HG02571 (cell line): Measurements from ENCODE around the gene IQSEC3.
"Not testable (repeated sequence)": the region's sequence is repeated elsewhere in the genome, so short reads cannot be mapped to it uniquely, and the experiment has no call there.

Experiments
- ATAC-seq: cut with Tn5 transposase; IDR thresholded peaks from one replicate; pipeline ENCODE4 v1.9.1; 2021; ENCODE audit warnings: mild to moderate bottlenecking, moderate library complexity; ENCODE audit not compliant: unreplicated experiment

IQSEC3 gene

GRCh38 chr12:212715-213526 lies 146.4 kb downstream of the IQSEC3 start:
- no peak for ATAC-seq

DNA sequence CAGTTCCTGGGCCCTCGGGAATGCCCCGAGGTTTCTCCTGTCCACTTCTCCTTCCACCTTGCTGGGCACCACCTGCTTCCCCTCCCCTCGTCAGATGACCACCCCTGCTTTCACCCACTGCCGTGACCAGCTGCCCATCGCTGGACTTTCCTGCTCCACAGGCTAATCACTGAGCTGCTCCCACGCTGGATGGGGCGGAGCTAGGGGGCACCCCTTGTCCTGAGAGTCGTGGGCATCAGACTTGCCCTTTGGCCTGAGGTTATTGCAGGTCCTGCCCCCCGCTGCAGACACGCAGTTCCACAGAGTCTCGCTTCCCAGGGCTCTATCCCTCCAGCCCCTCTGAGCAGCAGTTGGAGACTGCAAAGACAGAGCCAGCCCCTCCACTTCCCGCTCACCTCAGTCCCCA lies 147.0 kb downstream of the IQSEC3 start:
- ATAC-seq: no peak

- no peak for ATAC-seq
These were observed 147.6 kb downstream of the IQSEC3 start, which contains the start of gene SLC6A12 for GRCh38 chr12:214003-214741. SLC6A12 (minus strand) TSS chr12:214157; CDS start chr12:209986, 4,171 bp downstream.

DNA sequence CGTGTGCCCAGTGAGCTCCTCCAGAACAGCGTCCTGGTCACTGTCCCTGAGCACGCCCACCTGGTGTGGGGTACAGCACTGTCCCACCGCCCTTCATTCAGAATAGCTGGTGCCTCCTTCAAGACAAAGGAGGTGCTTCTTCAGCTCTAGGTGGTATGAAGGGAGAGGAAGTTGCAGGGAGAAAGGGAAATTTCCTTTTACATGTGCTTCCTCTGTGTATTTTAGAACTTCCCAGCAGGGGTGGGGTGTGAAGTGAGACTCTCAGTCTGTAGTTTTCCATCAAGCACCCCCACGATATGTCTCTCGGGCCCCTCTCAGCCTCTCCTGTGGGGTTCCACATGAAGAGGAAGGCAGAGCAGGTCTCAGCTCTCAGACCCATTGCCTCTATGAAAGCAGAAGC lies 148.5 kb downstream of the IQSEC3 start:
- no peak for ATAC-seq

- not testable (repeated sequence) for ATAC-seq
These were observed 150.5 kb downstream of the IQSEC3 start for GRCh38 chr12:217029-217428.

DNA sequence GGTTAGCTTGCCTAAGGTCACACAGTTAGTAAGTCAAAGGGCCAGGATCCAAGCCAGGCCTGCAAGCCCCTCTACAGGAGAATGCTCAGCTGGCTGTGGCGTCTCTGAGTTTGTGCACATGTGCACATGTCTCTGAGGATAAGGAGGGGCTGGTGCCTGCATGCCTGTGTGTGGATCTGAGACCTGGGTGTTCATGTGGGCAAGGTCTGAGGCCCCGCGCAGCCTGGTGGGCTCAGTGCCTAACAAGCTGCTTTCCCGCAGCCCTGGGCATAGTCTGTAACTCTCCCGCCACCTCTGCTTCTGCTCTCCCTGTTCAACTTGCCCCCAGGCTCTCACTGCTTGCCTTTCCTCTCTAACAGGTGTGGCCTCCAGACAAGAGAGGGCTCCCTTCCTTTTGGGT lies 151.7 kb downstream of the IQSEC3 start:
- ATAC-seq: no peak

DNA sequence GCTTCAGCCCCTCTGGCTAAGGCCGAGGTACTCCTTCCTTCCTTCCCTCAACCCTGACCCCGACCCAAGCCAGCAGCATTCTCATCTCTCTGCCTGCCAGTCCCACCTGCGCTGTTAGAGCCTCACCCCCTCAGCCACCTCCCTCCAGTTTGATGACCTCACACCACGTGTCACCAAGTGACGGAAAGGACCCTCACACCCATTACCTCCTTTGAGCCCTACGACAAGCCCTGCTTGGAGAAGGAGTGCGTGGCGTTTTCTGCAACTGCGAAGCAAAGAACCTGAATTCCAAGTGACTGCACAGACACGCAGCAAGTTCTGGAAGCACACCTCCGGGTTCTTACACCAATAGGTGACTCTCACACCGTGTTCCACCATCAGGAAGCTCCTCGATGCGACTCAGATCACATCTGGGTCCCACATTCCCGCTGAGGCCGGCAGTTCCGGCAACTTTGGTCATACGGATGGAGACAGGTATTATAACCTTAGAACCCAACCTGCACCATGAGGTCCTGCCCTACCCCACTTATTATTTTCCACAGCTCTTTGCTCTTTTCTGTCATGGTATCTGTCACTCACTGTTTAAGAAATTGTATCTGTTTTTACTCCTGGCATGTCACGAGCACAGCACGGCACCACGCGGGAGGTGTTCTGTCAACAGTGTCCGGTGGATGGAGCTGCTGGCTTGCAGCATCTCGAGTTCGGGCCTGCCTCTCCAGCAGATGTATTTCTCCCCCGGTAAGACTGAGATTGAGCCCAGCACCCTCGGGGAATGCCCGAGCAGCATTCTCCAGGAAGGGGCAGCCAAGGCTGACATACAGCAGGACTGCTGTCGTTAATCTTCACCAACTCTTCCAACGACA lies 152.4 kb downstream of the IQSEC3 start:
- ATAC-seq: no peak

DNA sequence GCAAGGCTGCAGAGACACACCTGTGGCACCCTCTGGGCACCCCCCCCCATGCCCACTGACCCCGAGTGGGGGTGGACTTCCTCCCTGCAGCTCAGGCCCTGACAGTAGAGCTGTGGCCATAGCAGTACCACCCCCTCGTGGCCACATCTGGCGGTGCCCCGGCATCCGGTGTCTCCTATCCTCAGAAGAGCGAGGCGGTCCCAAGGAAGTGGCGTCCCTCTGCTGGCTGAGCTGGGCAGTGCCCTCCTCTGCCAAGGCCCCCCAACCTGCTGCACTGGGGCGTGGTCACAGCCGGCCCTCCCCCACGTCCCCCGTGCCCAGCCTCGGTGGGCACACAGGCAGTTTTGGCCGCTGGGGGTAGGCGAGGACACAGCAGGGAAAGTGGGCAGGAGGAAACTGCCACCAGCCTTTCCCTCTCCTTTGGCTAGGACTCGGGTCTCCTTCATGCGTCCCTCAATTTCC lies 153.4 kb downstream of the IQSEC3 start:
- no peak for ATAC-seq

- no peak for ATAC-seq
These were observed 153.9 kb downstream of the IQSEC3 start for GRCh38 chr12:220491-220890.

- ATAC-seq: no peak
These were observed 154.5 kb downstream of the IQSEC3 start for GRCh38 chr12:220946-221550.

- ATAC-seq: no peak
These were observed 155.2 kb downstream of the IQSEC3 start for GRCh38 chr12:221736-222135.

DNA sequence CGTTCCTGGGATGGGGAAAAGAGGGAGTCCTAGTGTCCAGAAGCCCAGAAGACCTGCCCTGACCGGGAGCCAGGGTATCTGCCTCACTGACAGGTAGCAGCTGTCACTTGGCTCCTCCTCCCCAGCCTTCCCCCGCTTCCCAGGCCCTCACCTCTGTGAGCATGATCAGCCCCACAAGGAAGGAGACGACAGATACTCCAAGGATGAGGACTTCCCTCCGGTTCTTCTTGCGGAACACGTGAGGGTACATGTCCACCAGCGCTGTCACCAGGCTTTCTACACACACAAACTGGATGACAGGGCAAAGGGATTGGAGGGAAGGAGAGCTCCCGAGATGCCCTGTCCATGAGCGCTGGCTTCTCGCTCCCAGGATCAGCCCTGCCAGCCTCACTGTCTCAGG lies 157.3 kb downstream of the IQSEC3 start:
- no peak for ATAC-seq

GRCh38 chr12:224330-224729 lies 157.8 kb downstream of the IQSEC3 start:
- ATAC-seq: no peak

DNA sequence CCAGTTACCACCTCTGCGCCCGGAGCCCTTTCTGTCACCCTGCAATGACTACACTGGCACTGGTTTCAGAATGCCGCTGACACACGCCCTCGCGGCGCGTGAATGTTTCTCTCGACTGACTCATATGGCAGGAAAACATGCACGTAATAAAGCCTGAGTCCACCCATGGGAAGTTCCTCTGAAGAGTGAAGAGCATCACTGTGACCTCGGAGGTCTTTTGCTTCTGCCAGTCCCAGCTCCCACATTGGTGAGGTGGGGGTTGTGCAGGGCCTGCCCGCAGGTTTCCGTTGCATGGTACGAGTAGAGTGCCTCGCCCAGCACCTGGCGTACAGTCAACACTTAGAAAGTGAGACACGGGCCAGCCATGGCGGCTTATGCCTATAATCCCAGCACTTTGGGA lies 158.4 kb downstream of the IQSEC3 start:
- ATAC-seq: no peak

- no peak for ATAC-seq
These were observed 159.8 kb downstream of the IQSEC3 start for GRCh38 chr12:226401-226800.

DNA sequence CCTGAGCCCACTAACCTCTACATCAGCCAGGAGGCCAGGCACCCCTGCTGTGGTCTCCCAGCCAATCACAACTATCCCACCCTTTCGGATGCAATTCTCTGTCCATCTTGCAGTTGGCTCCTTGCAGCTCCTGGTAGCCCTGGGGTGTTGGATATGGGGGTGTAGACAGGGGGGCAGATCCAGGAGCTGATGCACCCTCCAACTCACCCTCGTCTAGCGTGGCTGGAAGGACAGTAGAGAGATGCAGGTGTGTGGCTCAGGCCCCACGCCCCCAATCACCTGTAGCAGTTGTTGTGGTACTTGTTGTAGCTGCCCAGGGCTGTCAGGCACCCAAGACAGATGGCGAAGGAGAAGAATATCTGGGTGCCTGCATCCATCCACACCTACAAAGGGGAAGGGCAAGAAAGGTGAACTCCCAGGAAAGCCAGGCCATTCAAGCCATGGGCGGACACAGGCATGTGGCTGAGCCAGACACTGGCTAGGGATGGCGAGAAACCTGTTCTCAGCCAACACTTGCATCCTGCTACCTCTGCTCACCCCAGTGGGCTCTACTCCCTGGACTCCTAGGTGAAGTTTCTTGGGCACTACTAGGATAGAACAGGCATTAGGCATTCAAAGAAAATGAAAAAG lies 160.8 kb downstream of the IQSEC3 start:
- ATAC-seq: no peak
